GM21723 (cell line): ENCODE data around the gene CSPG5.

ENCODE experiments used
- ATAC-seq: cut with Tn5 transposase; IDR thresholded peaks from one replicate; pipeline ENCODE4 v1.9.1; 2021; ENCODE audit warnings: mild to moderate bottlenecking, moderate library complexity; ENCODE audit not compliant: unreplicated experiment

The CSPG5 gene, protein sequence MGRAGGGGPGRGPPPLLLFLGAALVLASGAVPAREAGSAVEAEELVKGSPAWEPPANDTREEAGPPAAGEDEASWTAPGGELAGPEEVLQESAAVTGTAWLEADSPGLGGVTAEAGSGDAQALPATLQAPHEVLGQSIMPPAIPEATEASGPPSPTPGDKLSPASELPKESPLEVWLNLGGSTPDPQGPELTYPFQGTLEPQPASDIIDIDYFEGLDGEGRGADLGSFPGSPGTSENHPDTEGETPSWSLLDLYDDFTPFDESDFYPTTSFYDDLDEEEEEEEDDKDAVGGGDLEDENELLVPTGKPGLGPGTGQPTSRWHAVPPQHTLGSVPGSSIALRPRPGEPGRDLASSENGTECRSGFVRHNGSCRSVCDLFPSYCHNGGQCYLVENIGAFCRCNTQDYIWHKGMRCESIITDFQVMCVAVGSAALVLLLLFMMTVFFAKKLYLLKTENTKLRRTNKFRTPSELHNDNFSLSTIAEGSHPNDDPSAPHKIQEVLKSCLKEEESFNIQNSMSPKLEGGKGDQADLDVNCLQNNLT

GRCh38 chr3:47578691-47579632, at the start of gene CSPG5:
Gene CSPG5 (minus strand): TSS chr3:47578865. CDS start chr3:47578693, 172 bp downstream.
- ATAC-seq: peak; percentile 57

DNA sequence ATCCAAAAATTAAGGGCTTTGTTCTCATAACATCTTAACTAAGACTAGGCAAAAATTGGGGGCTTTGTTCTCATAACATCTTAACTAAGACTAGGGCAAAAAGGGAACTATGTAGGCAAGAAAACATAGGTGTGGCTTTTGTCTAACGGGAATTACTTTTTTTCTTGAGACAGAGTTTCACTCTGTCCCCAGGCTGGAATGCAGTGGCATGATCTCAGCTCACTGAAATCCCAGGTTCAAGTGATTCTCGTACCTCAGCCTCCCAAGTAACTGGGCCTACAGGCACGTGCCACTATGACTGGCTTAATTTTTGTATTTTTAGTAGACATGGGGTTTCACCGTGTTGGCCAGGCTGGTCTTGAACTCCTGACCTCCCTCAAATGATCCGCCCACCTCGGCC, 49.8 kb upstream of the CSPG5 start:
- no peak for ATAC-seq

- no peak for ATAC-seq
Measured at GRCh38 chr3:47622671-47623461, 44.2 kb upstream of the CSPG5 start.

DNA sequence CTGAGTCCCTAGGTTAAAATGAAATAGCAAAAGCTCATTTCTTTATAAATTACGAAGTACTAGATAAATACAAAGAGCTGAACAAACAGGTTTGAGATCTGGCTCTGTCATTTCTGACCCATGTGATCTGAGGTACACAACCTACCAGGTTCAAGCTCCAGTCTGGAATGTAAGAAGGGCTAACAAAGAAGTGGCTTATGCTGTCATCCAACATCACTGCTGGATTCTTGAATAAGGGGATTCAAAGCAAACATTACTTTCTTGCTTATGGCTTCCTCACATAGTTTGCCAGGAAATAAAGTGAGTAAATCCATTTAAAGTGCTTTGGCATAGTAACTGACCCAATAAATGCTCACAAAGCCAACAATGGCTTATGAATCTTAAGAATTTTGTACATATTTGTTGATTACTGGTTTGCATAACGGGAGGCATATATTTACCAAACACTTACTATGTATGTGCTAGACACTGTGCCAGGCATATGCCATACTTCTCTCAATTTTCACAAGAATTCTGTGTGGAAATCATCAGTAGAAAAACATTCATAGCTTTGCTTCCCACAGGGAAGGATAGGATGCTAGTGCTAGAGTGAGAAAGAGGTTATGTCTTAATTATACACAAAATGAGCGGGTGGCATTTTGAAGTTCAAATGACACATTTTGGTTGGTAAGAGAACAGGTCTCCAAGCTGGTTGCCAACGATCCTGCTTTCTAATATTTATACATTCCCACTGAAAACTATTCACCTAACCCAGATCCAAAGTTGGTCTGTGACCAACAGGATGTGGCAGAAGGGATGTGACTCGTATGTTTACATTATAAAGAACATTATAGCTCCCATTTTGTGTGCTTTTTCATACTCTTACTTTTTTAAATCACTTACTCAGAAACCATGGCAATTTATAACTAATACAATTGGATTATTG, 38.7 kb upstream of the CSPG5 start:
- ATAC-seq: no peak

DNA sequence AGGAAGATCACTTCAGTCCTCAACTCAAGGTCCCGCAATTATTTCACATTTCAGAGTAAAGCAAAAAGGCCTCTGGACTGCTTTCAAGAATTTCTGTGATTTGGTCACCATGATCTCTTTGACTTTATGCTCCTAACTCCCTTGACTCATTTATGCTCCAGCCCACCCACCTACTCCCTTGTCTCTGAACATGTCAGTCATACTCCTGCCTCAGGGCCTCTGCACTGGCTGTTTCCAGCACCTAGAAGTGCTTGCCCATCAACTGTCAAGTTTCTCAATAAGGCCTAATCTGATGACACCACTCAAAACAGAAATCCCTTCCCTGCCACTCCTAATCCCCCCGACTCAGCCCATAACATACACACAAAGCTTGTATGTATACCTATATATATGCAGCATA, 36.1 kb upstream of the CSPG5 start:
- ATAC-seq: no peak

- no peak for ATAC-seq
Measured at GRCh38 chr3:47613722-47614121, 35.1 kb upstream of the CSPG5 start.

DNA sequence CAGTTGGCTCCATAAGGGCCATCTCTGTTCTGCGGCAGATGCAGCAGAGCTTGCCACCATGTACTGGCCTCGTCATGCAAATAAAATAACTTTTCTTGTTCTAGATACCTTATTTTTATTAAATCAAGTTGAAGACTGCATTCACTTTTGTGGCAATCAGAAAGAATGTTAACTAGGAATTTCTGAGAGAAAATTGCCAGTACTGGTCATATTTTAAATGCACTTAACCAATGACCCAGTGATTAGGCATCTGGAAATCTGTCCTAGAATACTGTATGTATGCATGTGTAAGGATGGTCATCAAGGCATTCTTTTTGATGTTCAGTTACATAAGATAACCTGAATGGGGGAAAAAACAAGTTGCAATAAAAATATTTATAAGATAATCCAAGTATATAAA, 34.2 kb upstream of the CSPG5 start:
- no peak for ATAC-seq

GRCh38 chr3:47612178-47612577, 33.5 kb upstream of the CSPG5 start:
- no peak for ATAC-seq

DNA sequence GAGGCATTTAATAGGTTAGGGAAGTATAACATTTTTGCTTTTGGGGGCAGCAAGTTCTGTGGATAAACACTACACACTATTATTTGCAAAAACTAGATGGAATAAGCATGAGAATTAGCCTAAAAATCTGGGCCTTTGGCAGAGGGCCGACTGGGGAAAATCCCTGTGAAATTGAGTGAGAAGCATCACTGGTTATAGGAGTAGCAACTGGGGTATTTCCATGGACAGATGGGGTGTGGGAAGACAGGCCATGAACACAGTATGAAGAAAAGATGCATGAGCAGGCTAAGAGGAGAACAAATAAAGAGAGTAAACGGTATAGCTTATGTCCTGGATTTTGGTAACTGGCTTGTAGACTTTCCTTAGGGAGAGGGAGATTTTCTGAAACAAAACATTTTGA, 32.9 kb upstream of the CSPG5 start:
- ATAC-seq: no peak

GRCh38 chr3:47610583-47610982, 31.9 kb upstream of the CSPG5 start:
- no peak for ATAC-seq

DNA sequence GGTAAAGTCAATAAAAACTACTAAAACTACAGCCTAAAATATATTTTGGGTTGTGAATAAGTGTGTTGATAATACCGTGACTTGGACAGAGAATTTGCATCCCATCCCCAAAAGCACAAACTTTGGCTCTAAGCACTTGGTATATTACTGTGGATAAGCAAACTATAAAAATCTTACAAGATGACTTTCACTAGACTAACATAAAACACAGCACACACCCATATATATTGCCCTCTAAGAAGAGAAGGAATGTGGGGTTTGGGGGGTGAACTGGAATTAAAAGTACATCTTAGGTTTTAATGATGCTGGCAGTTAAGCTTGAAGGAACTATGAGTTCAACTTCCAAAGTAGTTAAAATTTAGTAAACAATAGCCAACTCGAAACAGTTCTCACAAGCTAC, 28.7 kb upstream of the CSPG5 start:
- ATAC-seq: no peak

DNA sequence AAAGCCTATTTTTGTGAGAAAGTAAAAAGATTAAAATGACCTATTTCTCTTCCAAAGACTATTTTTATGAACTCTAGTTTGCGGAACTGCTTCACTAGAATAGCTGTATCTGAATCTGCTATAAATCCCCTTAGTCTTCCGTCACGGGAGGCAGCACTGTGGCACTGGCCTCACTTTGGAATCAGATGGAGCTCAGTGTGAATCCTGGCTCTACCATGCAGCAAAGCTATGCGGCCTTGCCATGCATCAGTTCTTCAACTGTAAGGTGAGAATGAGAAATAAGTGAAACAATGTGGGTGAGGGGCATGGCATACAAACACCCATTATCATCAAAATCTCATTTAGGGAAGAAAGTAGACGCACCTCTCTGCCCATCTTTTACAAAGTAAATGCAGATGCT, 27.5 kb upstream of the CSPG5 start:
- no peak for ATAC-seq

- ATAC-seq: no peak
Measured at GRCh38 chr3:47605652-47606051, 27.0 kb upstream of the CSPG5 start.

- ATAC-seq: no peak
Measured at GRCh38 chr3:47604145-47604544, 25.5 kb upstream of the CSPG5 start.

- no peak for ATAC-seq
Measured at GRCh38 chr3:47603332-47603731, 24.7 kb upstream of the CSPG5 start.

DNA sequence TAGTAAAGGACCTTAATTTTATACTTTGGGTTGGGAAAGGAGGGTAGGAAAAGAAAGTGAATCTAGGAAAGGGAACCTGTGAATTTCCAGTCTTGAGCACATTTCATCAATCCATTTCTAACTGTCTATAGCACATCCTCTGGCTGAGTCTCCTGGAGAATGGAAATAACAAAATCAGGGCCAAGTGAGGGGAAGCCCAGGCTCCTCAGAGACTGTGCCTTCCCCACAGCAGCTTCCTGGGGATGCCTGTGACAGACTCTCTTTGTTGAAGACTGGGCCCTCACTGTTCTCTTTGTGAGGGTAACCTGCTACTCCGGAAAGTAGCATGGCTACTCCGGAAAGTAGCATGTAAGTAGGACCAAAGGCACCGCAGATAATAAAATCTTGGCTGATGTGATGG, 22.6 kb upstream of the CSPG5 start:
- ATAC-seq: no peak

GRCh38 chr3:47594792-47595191, 16.1 kb upstream of the CSPG5 start:
- ATAC-seq: no peak

DNA sequence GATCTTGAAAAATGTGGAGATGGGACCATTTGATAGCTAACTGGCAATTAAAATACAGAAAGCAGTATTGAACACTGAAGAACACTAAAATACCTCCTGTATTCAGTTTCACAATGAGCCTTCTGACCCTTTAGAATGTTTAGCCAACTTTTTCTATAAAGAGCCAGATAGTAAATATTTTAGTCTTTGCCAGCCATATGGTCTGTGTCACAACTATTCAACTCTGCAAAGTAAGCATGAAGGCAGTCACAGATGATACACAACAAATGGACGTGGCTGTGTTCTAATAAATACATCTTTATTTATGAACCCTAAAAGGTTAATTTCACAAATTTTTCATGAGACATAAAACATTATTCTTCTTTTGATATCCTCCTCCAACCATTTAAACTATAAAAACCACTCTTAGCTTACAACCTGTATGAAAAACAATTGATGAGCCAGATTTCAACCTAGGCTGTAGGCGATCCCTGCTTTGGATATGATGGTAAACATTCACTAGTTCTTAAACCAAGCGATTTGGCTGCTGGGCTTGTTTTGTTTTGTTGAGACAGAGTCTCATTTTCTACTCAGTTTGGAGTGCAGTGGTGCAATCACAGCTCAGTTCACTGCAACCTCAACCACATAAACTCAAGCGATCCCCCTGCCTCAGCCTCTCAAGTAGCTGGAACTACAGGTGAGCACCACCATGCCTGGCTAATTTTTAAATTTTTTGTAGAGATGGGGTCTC, 13.6 kb upstream of the CSPG5 start:
- ATAC-seq: no peak

DNA sequence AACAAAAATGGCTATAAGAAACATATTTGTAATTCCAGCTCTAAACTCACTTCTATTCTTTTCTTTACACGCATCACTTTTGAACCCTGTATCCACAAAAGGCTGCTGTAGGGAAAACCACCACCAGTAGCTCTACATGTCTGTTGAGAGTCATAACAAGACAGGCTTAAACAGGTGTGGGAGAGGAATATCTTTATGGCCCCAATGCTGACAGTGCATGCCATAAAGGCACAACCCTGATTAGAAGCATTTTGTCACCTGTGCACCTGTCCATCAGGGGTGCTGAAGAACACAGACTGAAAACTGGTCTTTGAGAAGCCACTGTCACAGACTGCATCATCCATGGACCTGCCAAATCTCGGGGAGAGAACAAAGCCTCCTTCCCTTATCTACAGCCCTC, 11.6 kb upstream of the CSPG5 start:
- no peak for ATAC-seq
